ENCODE measurements around the gene FGGY. TPM values are rescaled to one million over a fixed set of nuclear protein-coding genes. Genes with fewer than 3 reads are reported as not detected.

FGGY gene
- total RNA-seq, 1 experiment from 2014 or later = 14.6 TPM

- Histone ChIP-seq H3K79me2 (ENCODE audit: insufficient read depth, low read length) (no peaks in the 10 kb centered on the region), H2BK20ac (ENCODE audit: low read depth, low read length, poor library complexity, severe bottlenecking) (no peak overlapping the region), H4K8ac (replicated peaks; ENCODE audit: insufficient read length, low read depth, low read length) (no peak overlapping the region), H3K4me2 (ENCODE audit: insufficient read depth, insufficient read length, low read length) (no peak overlapping the region), H3K18ac (ENCODE audit: insufficient read length, low read depth, low read length) (no peak overlapping the region), H2BK5ac (ENCODE audit: insufficient read length, low read length) (no peak overlapping the region), H3K23me2 (ENCODE audit: insufficient read length, low read depth, low read length, poor library complexity, severe bottlenecking) (no peaks in the 10 kb centered on the region), H4K20me1 (ENCODE audit: control insufficient read depth, insufficient read depth, insufficient read length) (no peaks in the 10 kb centered on the region), H3K27me3 (ENCODE audit: insufficient read depth, low read length) (no peaks in the 10 kb centered on the region), H2BK120ac (ENCODE audit: low read depth, low read length, poor library complexity, severe bottlenecking) (no peak overlapping the region), H2BK12ac (ENCODE audit: insufficient read length, low read depth, low read length) (no peak overlapping the region), H3K14ac (ENCODE audit: insufficient read depth, low read length) (no peak overlapping the region), H3K4me1 (ENCODE audit: insufficient read depth, low read length) (no peaks in the 10 kb centered on the region), H3K79me1 (ENCODE audit: insufficient read depth, low read depth, low read length, poor library complexity, severe bottlenecking) (no peaks in the 10 kb centered on the region), H2AFZ (ENCODE audit: low read length) (no peak overlapping the region), H3T11ph (ENCODE audit: low read length) (no peak overlapping the region), H3K4ac (ENCODE audit: low read depth, low read length) (no peak overlapping the region), H3K27ac (ENCODE audit: insufficient read length, low read depth, low read length) (no peak overlapping the region), H4K91ac (ENCODE audit: insufficient read length, low read depth, low read length) (no peak overlapping the region), H3K9ac (ENCODE audit: extremely low read depth, insufficient read length, low read length) (no peak overlapping the region), H4K5ac (ENCODE audit: insufficient read length, low read depth, low read length) (no peak overlapping the region), H3K23ac (ENCODE audit: insufficient read length, low read depth, low read length) (no peak overlapping the region), H2BK15ac (ENCODE audit: low read depth, low read length) (no peak overlapping the region), H3K9me3 (ENCODE audit: control insufficient read depth, low read depth, low read length) (no peaks in the 10 kb centered on the region), H2AK5ac (ENCODE audit: insufficient read length, low read length) (no peak overlapping the region), H3K56ac (ENCODE audit: insufficient read length, low read depth, low read length) (no peak overlapping the region)
- Mint-ChIP-seq H3K9me3 (peaks cover 3% of the 10 kb centered on the region in 2 experiments; a peak in 3 of 5 replicates), H3K27me3 (ENCODE audit: low read depth) (no peaks in the 10 kb centered on the region), H3K4me3 (no peak overlapping the region), H3K36me3 (ENCODE audit: insufficient read depth in 1 of 3, low read depth in 3 of 3) (peaks cover 0 to 3% (median 0%) of the 10 kb centered on the region in 3 experiments; a peak in 4 of 7 replicates), H3K27ac (no peak overlapping the region), H3K4me1 (peaks cover 0 to 3% of the 10 kb centered on the region in 2 experiments; a peak in 1 of 4 replicates)
- no peak for DNase-seq
- WGBS (ENCODE audit: extremely low coverage, insufficient read length, low lambda C conversion rate) = no CpG with 5 or more reads among the region's 2 CpGs
- TF ChIP-seq CTCF (conservative IDR thresholded peaks at IDR 0.05) = no peak
Observed at GRCh38 chr1:59742526-59742925, 445.6 kb downstream of the FGGY start.
